PC-3 (cell line): ENCODE measurements around the gene RGS14. TPM values are rescaled to one million over a fixed set of nuclear protein-coding genes. Genes with fewer than 3 reads are reported as not detected.

Experiments
- ATAC-seq: fragments of 200-7000 bp; cut with Tn5 transposase; 2 replicates; pipeline ENCODE4 v1.9.1; 2020; ENCODE audit warnings: mild to moderate bottlenecking, moderate library complexity
- BruUV-seq: library from RNA; stranded (reverse); fragments of 400-500 nt; replicated peaks from 2 replicates; lab custom pipeline; 2021; lab: Mats Ljungman, UMichigan
- CTCF ChIA-PET: fragments of 300-600 bp; sonication (Branson Sonifier 250); formaldehyde crosslinking; loops from one replicate; lab custom pipeline; 2022; ENCODE audit warnings: antibody characterized with exemption; lab: Charles Lee
- POLR2A ChIA-PET: fragments of 300-600 bp; sonication (Branson Sonifier 250); formaldehyde crosslinking; loops from one replicate; lab custom pipeline; 2022; ENCODE audit warnings: antibody characterized with exemption; ENCODE audit not compliant: unreplicated experiment; lab: Charles Lee
- DNase-seq: peaks from one replicate; pipeline ENCODE4 v3.0.0-alpha.2; 2015
- H2AFZ ChIP-seq: fragments of 300-600 bp; sonication (generic); 2 replicates; pipeline ENCODE4 v1.6.0; 2016; ENCODE audit warnings: antibody characterized with exemption, low read length
- H3F3A ChIP-seq: fragments of 300-600 bp; sonication (generic); one replicate; pipeline ENCODE4 v1.6.0; 2017; ENCODE audit warnings: antibody characterized with exemption, low read length, control low read depth, mild to moderate bottlenecking; ENCODE audit not compliant: unreplicated experiment
- H3K27ac ChIP-seq: fragments of 300-600 bp; sonication (generic); 2 replicates; pipeline ENCODE4 v1.5.1; 2016; ENCODE audit warnings: mild to moderate bottlenecking, low read length
- H3K27me3 ChIP-seq: fragments of 300-600 bp; sonication (generic); 2 replicates; pipeline ENCODE4 v1.6.1; 2016; ENCODE audit warnings: low read length, mixed read lengths
- H3K36me3 ChIP-seq: fragments of 300-600 bp; sonication (generic); 2 replicates; pipeline ENCODE4 v1.6.1; 2016; ENCODE audit warnings: low read depth, mixed run types, low read length, mixed read lengths
- H3K4me1 ChIP-seq: fragments of 300-600 bp; sonication (generic); 2 replicates; pipeline ENCODE4 v1.5.1; 2016; ENCODE audit warnings: low read length; ENCODE audit not compliant: insufficient read depth
- H3K4me2 ChIP-seq: fragments of 300-600 bp; sonication (generic); 2 replicates; pipeline ENCODE4 v1.6.0; 2016; ENCODE audit warnings: low read length
- H3K4me3 ChIP-seq: fragments of 300-600 bp; sonication (generic); 2 replicates; pipeline ENCODE4 v1.5.1; 2016; ENCODE audit warnings: mild to moderate bottlenecking, low read length, mixed read lengths
- H3K79me2 ChIP-seq: fragments of 300-600 bp; sonication (generic); 2 replicates; pipeline ENCODE4 v1.6.1; 2017; ENCODE audit warnings: low read length, mixed read lengths
- H3K9ac ChIP-seq: fragments of 300-600 bp; sonication (generic); 2 replicates; pipeline ENCODE4 v1.6.0; 2016; ENCODE audit warnings: mild to moderate bottlenecking, low read length
- H3K9me2 ChIP-seq: fragments of 300-600 bp; sonication (generic); replicated peaks from 2 replicates; pipeline ENCODE4 v1.6.1; 2016; ENCODE audit warnings: mixed run types, low read length, mixed read lengths
- H3K9me3 ChIP-seq: fragments of 300-600 bp; sonication (generic); 2 replicates; pipeline ENCODE4 v1.6.1; 2016; ENCODE audit warnings: low read length, mixed read lengths
- H4K20me1 ChIP-seq: fragments of 300-600 bp; sonication (generic); 2 replicates; pipeline ENCODE4 v1.6.1; 2016; ENCODE audit warnings: low read length, mixed read lengths
- EZH2 ChIP-seq: fragments of 300-600 bp; sonication (generic); IDR thresholded peaks from one replicate; pipeline ENCODE4 v1.6.1; 2017; ENCODE audit warnings: antibody characterized with exemption, mild to moderate bottlenecking, low read length; ENCODE audit not compliant: unreplicated experiment
- EZH2phosphoT487 ChIP-seq: fragments of 300-600 bp; sonication (generic); IDR thresholded peaks from 2 replicates; pipeline ENCODE4 v1.6.1; 2018; ENCODE audit warnings: mild to moderate bottlenecking, antibody characterized with exemption, low read length, borderline replicate concordance
- intact Hi-C: fragments of 100-400 bp; cut with micrococcal nuclease; formaldehyde crosslinking; loops from 2 replicates; pipeline ENCODE4 v1.9.0; 2023
- total RNA-seq: library from RNA; depleted of rRNA; stranded (reverse); fragments of >200 nt; gene quantifications from 2 replicates; pipeline ENCODE4 v1.2.3, GENCODE V29; 2014
- TF ChIP-seq, protein P1 (sequence below): fragments of 300-600 bp; sonication (generic); conservative IDR thresholded peaks from 2 replicates; pipeline ENCODE4 v1.5.1; 2017; ENCODE audit warnings: antibody characterized with exemption, low read depth, mild to moderate bottlenecking, low read length

The RGS14 gene
- total RNA-seq, 1 experiment from 2014 or later = 32.3 TPM

- Histone ChIP-seq H3K9ac (peak overlapping the region; percentile 72), H3K27me3 (no peaks in the 10 kb centered on the region), H3K27ac (peak overlapping the region; percentile 29; the same call in 1 of the 2 replicates), H4K20me1 (no peaks in the 10 kb centered on the region), H3K79me2 (no peaks in the 10 kb centered on the region), H3K4me2 (peak overlapping the region; percentile 96), H3K9me3 (no peaks in the 10 kb centered on the region), H3K4me1 (peaks cover 6% of the 10 kb centered on the region), H3K36me3 (no peaks in the 10 kb centered on the region), H3K4me3 (peak overlapping the region; percentile 74), H3F3A (no peaks in the 10 kb centered on the region), H3K9me2 (no peaks in the 10 kb centered on the region), H2AFZ (peak overlapping the region; percentile 78)
- DNase-seq = no peak
- intact Hi-C loops = no loop called here
- ATAC-seq = no peak
- CTCF ChIA-PET = interaction anchor here (0.5 to 3.2 kb wide), 14 partner anchors 11 to 245 kb away, joined by 3 to 35 read pairs (median 7); partner anchors contain the start of gene GRK6
- TF ChIP-seq, protein P1, sequence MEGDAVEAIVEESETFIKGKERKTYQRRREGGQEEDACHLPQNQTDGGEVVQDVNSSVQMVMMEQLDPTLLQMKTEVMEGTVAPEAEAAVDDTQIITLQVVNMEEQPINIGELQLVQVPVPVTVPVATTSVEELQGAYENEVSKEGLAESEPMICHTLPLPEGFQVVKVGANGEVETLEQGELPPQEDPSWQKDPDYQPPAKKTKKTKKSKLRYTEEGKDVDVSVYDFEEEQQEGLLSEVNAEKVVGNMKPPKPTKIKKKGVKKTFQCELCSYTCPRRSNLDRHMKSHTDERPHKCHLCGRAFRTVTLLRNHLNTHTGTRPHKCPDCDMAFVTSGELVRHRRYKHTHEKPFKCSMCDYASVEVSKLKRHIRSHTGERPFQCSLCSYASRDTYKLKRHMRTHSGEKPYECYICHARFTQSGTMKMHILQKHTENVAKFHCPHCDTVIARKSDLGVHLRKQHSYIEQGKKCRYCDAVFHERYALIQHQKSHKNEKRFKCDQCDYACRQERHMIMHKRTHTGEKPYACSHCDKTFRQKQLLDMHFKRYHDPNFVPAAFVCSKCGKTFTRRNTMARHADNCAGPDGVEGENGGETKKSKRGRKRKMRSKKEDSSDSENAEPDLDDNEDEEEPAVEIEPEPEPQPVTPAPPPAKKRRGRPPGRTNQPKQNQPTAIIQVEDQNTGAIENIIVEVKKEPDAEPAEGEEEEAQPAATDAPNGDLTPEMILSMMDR = no peak
- TF ChIP-seq EZH2phosphoT487 = no peak
- TF ChIP-seq EZH2 = no peak
- BruUV-seq = TSS peak; percentile 66
- POLR2A ChIA-PET = interaction anchor here (0.6 kb wide), 1 partner anchor 31 kb away, joined by 3 read pairs; no protein-coding TSS in a partner anchor
Observed at GRCh38 chr5:177371120-177372033, 13.7 kb downstream of the RGS14 start.

DNA sequence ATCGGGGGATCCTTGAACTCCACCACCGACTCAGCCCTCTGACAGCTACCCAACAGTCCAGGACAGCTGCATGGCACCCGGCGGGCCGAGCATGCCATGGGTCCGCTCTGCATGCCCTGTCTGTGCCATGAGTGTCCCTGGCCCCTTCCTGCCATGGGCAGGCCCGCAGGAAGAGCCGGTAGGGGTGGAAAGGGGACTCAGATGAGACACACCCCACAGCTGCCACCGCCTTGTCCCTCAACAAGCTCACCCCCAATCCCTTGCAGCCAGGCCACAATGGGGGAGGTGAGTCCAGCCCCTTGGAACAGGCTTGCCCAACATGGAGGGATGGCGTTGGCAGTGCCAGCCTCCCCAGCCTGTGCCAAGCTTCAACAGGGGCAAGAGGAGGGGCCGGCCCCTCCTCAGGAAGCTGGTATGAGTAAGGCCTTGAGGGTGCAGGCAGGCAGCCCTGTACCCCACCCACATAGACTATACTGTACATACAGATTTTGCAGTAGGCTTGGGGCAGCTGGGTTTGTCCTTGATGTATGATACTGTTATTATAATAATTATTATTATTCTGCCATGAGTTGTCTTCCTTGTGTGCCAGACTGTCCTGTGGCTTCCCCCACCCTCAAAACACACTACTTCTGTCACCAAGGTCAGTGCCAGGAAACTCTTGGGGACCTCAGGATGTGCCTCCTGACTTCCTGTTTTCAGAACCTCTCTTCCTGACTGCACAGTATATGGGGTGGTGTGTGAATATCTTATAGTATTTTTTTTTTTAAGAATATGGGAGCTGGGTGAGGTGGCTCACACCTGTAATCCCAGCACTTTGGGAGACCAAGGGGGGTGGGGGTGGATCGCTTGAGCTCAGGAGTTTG, 14.5 kb downstream of the RGS14 start:
- TF ChIP-seq EZH2phosphoT487 (no peak), EZH2 (no peak)
- TF ChIP-seq, protein P1 = no peak
- Histone ChIP-seq H3K9me2 (no peaks in the 10 kb centered on the region), H4K20me1 (no peaks in the 10 kb centered on the region), H3K4me1 (peaks cover 6% of the 10 kb centered on the region), H3F3A (no peaks in the 10 kb centered on the region), H3K4me3 (no peak overlapping the region), H2AFZ (no peak overlapping the region), H3K9ac (no peak overlapping the region), H3K79me2 (no peaks in the 10 kb centered on the region), H3K9me3 (no peaks in the 10 kb centered on the region), H3K36me3 (no peaks in the 10 kb centered on the region), H3K4me2 (no peak overlapping the region), H3K27me3 (no peaks in the 10 kb centered on the region), H3K27ac (no peak overlapping the region)
- BruUV-seq = no TSS peak
- ATAC-seq = no peak
- CTCF ChIA-PET = interaction anchor here (0.6 to 3.2 kb wide), 3 partner anchors 18 to 100 kb away, joined by 3 to 35 read pairs (median 3); no protein-coding TSS in a partner anchor
- intact Hi-C loops = no loop called here
- DNase-seq = no peak
- POLR2A ChIA-PET = no interaction called here
